Activated CD4-positive, alpha-beta T cell treated with anti-CD3 and anti-CD28 coated beads for 4 hours (primary cell): ENCODE results near the gene NOS3.
A peak's percentile ranks its signal among the peaks of the same experiment; 100 is the strongest.
"Not testable (repeated sequence)": the region's sequence is repeated elsewhere in the genome, so short reads cannot be mapped to it uniquely, and the experiment has no call there.

Experiments
- DNase-seq, 2 donors: peaks; one replicate each; pipeline ENCODE4 v3.0.0-alpha.2; 2020

Gene NOS3

DNA sequence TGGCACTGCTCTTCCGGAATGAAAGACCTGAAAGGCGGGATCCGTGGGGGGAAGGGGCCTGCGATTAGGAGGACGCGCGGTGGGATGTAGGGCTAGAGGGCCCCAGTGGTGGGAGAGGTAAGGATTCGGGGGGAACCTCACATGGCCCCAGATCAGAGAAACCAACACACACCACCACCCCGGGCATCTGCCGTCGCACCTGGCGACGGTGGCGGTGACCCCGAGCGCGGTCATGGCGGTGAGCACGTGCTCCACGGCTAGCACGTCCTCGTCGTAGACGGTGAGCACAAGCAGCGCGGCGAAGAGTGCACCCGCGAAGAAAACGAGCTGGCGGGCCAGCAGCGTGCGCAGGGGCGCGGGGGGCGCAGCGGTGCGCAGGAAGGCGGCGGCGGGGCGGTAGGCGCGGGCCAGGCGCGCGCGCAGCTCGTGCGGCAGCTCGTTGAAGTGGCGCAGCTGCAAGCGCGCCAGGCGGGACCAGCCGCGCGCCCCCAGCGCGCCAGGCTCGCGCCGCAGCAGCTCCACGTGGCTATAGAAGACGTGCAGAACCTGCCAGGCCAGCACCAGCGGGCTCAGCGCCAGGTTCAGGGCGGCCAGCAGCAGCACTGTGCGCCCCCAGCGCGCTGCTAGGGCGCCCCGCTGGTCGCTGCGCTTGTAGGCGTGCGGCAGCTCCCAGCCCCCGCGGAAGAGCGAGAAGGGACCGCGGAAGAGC is 27.8 kb downstream of the NOS3 start:
- DNase-seq: no peak

DNA sequence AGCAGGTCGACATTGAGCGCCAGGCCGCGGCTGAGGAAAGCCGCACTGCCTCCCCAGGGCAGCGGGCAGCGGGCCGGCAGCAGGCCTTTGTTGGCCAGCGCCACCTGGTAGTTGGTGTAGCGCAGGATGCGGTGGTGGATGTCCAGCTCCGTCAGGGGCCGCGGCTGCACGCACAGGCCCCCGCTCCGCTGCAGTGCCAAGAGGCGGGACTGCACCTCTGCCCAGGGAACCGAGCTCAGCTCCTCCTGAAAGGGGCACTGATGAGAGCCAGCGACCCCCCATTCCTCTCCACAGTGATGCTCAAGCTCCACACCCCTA is 28.3 kb downstream of the NOS3 start:
- DNase-seq: no peak

DNA sequence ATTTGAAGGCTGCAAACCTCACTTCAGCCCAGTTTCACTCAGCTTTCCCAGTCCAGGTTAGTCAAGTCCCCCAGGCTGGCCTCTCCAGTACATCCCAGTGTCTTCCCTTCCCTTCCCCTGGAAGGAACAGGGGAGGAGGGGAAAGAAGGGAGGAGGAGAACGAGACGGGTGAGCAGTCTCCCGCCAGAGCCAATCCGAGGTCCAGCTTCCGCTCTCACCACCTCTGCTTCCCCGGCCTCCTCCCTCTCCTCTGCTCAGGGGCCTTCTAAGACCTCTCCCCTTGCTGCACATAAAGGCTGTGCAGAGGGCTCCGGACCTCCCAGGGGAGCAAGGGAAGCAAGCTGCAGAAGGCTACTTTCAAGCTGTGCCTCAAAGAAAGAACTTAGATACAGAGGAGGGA is 29.4 kb downstream of the NOS3 start:
- no peak for DNase-seq

DNA sequence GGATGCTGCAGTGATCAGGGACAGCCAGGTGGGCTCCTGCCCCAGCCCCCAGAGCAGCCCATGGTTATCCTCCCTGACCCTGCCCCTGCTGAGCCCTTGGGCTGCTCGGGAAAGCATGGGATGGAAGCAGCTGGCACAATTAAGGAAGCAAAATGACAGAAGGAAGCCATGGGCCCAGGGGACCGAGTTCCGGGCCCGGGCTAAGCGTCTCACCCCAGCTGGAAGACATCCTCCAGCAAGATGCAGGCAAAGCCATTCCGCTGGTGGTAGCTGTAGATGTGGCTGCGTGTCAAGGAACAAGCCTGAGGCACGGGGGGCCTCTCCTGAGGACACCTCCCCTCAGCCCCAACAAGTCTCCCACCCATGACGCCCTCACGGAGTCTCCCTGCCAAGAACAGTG is 32.4 kb downstream of the NOS3 start:
- DNase-seq: no peak

DNA sequence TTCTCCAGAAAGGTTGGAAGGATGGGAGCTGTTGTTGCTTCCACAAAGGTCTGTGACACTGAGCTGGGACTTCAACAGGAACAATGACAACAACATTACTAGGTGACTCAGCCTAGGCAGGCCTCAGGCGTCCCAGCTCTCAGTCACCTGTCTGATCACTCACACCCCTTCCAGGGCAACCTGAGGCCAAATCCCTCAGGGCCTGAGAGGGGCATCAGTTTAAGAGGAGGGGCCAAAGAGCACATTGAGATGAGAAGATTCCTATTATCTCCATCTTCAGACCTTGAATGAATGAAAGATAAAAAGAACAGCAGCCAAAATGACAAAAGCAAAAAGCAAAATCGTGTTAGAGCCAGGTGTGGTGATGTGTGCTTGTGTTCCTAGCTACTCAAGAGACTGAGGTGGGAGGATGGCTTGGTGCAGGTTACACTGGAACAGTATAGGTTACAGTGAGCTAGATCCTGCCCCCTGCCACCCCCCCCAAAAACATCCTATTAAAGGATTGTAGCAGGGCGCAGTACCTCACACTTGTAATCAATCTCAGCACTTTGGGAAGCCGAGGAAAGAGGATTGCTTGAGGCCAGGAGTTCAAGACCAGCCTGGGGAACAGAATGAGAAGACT is 33.7 kb downstream of the NOS3 start, which contains the start of gene ATG9B:
TSS of gene ATG9B (minus strand) at position 60 of the 622 bp plus-strand sequence. CDS start 71 bp downstream, outside the sequence.
- no peak for DNase-seq

DNA sequence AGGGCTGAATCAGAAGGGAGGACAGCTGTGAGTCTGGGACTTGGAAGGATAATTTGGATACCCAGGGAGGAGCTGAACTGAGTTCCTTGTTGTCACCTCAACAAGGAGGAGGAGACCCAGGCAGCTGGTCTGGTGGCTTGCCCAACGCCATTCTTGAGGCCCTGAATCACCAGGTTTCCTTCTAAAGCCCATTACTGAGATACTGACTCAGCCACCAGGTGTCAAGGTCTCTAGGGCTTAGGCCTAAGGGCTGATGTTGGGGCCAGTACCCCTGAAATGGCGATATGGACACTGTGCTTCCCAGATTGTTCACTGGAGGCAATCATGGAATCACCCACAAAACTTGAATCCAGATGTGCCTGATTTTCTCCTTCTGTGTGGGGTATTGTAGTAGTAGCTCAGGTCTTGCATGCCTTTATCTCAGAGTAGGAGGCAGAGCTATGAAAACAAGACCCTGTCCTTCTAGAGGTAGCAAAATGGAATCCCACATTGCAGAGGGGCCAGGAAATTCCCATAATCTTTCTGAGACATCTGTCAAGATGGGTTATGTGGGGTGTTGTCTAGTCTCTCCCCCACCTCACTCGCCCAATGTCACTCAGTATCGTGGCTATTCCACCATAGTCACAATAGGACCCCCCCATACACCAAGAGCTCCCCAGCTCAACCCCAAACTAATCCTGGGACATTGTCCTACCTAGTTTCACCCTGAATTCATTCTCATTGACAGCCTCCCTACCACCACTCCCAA is 35.3 kb downstream of the NOS3 start:
- DNase-seq: no peak

DNA sequence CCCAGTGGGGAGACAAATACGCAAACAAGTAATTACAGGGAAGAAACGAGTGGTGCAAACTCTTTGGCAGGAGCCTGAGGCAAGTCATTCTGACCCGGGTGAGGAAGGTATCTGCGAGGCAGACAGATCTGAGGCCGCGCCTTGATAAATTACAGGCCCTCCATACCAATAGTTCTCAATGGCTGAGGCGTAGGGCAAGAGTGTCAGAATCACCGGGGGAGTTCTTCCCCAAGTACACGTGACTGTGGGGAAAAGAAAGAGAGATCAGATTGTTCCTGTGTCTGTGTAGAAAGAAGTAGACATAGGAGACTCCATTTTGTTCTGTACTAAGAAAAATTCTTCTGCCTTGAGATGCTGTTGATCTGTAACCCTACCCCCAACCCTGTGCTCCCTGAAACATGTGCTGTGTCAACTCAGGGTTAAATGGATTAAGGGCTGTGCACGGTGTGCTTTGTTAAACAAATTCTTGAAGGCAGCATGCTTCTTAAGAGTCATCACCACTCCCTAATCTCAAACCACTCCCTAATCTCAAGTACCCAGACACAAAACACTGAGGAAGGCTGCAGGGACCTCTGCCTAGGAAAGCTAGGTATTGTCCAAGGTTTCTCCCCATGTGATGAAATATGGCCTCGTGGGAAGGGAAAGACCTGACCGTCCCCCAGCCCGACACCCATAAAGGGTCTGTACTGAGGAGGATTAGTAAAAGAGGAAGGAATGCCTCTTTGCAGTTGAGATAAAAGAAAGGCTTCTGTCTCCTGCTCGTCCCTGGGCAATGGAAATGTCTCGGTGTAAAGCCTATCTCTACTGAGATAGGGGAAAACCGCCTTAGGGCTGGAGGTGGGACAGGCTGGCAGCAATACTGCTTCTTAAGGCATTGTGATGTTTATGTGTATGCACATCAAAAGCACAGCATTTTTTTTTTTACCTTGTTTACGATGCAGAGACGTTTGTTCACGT is 36.2 kb downstream of the NOS3 start:
- not testable (repeated sequence) for DNase-seq

DNA sequence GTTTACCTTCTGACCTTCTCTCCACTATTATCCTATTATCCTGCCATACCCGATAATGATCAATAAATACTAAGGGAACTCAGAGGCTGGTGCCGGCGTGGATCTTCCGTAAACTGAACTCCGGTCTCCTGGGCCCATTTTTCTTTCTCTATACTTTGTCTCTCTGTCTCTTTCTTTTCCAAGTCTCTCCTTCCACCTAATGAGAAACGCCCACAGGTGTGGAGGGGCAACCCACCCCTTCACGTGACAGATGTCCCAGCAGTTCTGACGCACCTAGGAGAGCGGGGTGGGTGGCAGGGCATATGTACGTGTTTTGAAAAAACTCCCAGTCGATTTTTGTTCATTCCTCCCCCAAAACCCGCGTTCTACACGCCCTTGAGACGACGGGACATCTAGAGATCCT is 36.9 kb downstream of the NOS3 start:
- DNase-seq: not testable (repeated sequence)

DNA sequence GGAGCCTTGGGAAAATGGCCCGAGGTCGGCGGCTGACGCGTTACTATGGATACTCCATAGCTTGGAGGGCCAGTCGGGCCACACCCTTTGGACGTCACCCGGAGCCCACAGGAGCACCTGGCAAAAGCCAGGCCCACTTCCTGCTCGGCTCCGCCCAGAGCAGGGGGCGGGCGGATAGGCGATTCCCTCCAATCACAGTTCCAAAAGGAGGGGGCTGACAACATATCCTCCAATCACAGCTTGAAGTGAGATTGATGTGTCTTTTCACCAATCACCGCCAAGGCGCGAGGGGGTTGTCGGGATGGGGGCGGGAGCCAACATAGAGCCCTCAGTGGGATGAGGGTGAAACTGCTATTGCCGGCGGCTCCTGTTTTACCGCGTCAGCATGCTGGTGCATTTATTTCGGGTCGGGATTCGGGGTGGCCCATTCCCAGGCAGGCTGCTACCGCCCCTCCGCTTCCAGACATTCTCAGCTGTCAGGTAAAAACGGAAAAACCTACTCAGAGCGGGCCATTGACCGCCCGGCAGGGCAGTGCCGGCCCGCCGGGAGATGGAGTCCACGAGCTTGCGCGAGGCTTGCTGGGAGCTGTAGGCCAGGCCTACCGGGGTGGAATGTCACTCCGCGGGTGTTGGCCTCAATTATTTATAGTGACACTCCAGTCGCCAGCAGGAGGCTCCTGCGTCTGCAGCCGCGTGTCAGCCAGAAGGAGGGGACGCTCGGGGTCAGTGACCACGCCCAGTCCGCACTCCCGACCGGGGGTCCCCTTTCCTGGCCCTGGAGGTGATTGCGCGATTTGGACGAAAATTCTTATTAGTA is 37.5 kb downstream of the NOS3 start, which contains the start of gene ABCB8:
TSS of gene ABCB8 (plus strand) at position 320 of the 817 bp plus-strand sequence. CDS start at position 386, 66 bp downstream.
- DNase-seq: peak; percentile 96 to 99

DNA sequence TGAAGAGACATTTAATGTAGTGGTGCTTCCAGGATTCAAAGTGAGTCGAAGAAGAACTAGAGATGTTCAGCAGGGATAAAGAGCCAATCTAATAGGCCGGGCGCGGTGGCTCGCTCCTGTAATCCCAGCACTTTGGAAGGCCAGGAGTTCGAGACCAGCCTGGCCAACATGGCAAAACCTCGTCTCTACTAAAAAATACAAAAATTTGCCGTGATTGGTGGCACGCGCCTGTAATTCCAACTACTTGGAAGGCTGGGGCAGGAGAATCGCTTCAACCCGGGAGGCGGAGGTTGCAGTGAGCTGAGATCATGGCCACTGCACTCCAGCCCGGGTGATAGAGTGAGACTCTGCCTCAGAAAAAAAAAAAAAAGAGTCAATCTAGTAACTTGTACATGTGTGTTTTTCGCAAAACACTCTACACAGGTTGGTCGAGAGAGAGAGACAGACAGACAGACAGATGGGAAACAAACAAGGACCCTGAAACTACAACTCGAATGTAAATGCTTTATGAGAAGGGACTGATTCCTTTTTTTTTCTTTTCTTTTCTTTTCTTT is 38.2 kb downstream of the NOS3 start:
- no peak for DNase-seq

DNA sequence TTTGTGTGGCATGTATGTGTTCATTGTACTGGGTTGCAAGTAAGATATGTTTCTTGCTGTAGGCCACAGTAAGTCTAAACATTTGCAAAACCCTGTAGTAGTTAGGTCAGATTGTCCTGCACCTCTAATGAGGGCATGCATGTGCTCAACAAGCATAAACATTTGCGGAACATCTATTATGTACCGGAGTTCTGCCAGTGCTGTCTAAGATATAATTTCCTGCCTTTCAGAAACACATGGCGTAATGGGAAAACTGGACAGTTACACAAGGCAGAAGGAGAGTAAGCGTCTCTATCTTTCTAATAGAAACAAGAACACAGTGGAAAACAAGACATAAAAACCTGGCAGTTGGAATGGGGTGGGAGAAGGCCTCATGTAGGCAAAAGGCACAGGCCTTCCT is 40.2 kb downstream of the NOS3 start:
- DNase-seq: no peak

DNA sequence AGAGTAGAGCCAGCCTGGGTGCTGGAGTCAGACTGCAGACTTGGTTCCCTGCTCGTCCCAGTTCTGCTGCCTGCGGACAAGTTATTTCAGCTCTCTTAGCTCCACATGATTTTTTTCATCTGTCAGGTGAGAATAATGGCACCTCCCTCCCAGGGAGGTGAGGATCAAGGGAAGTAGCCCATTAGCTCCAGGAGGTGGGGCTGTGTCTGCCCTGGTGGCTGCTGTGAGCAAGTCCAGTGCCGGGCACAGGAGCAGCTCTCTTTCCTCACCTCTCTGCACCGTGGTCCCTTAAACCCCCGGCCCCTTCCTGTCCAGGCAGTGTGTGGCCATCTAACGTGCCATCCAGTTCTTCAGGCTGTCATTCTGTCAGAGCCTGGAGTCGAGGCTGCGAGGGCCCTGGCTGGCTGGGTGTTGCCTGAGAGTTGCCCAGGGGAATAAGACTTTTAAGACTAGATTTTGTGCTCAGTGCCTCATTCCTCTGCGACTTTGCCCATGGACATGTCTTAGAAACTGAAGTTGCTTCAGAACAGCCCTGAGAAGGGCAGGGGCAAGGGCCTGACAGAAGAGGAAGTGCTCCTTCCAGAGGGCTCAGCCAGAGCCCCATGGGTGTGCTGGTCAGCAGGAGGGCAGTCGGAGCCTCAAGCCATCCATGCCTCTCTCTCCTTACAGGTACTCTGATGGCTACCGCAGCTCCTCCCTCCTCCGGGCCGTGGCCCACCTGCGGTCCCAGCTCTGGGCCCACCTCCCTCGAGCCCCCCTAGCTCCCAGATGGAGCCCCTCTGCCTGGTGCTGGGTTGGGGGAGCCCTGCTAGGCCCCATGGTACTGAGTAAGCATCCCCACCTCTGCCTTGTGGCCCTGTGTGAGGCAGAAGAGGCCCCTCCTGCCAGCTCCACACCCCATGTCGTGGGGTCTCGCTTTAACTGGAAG is 42.4 kb downstream of the NOS3 start:
- DNase-seq: no peak

DNA sequence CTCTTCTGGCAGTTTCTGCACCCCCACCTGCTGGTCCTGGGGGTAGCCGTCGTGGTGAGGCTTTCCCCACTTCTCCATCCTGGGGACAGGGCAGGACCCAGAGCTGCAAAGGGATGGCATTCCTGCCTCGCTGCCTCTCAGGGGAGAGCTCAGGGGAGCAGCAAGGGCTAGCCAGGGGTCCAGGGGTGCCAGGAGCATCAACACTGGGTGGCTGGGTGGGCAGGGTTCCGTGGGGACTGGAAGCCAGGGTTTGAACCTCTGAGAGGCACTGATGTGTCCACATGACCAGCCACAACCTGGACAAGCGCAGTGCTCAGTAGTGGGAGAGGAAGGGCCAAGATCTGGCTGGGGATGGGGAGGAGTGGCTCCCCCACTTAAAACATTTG is 43.0 kb downstream of the NOS3 start:
- DNase-seq: no peak

DNA sequence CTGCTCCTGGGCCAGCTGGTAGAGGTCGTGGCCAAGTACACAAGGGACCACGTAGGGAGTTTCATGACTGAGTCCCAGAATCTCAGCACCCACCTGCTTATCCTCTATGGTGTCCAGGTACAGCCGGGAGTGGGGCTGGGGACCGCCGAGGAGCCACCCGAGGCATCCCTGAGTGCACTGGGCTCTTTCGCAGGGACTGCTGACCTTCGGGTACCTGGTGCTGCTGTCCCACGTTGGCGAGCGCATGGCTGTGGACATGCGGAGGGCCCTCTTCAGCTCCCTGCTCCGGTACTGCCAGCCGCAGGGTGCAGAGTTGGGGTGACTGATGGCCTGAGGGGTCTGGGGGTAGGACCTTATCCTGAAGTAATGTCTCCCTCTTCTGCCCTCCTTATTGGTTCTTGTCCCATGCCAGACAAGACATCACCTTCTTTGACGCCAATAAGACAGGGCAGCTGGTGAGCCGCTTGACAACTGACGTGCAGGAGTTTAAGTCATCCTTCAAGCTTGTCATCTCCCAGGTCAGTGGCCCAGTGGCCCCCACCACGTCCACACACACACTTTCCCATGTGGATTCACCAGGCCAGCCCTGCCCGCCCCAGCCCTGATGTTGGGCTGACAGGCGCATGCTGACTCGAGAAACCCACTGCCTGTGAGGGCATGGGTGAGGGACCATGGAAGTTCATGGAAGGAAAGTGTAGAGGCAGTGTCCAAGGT is 43.7 kb downstream of the NOS3 start:
- no peak for DNase-seq

DNA sequence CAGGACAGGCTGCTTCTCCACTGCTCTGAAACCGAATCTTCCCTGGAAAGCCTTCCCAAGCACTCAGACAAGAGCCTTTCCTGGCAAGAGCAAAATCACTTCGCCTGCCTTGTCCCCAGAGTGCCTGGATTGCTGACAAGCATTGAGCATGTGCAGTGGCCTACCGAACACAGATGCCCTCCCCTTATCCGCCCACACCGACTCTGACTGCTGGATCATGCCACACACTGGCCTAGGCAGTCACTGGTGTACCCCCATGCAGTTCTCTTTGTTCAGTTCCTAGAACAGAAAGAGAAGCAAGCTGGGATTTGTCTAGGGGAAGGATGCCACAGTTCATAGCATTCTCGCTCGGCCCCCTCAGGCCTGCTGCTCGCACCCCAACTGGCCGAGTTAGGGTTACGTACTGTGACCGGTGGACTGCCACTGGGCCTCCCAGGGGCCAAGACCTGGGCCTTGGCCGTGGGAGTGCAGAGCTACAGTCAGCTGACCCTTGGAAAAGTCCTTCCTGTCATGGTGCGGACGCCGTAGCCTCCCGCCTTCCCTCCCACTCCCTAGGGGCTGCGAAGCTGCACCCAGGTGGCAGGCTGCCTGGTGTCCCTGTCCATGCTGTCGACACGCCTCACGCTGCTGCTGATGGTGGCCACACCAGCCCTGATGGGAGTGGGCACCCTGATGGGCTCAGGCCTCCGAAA is 44.4 kb downstream of the NOS3 start:
- no peak for DNase-seq

DNA sequence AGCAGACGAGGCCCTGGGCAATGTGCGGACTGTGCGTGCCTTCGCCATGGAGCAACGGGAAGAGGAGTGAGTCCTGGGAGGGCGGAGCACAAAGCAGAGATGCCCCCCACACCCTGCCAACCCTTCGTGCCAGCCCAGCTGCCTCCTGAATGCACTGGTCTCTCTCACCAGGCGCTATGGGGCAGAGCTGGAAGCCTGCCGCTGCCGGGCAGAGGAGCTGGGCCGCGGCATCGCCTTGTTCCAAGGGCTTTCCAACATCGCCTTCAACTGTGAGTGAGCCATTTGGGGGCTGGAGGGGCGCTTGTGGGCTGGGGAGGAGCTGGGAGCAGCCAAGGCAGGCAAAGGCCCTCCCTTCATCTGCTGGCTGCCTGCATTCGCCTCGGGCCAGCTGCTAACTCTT is 45.1 kb downstream of the NOS3 start:
- no peak for DNase-seq

DNA sequence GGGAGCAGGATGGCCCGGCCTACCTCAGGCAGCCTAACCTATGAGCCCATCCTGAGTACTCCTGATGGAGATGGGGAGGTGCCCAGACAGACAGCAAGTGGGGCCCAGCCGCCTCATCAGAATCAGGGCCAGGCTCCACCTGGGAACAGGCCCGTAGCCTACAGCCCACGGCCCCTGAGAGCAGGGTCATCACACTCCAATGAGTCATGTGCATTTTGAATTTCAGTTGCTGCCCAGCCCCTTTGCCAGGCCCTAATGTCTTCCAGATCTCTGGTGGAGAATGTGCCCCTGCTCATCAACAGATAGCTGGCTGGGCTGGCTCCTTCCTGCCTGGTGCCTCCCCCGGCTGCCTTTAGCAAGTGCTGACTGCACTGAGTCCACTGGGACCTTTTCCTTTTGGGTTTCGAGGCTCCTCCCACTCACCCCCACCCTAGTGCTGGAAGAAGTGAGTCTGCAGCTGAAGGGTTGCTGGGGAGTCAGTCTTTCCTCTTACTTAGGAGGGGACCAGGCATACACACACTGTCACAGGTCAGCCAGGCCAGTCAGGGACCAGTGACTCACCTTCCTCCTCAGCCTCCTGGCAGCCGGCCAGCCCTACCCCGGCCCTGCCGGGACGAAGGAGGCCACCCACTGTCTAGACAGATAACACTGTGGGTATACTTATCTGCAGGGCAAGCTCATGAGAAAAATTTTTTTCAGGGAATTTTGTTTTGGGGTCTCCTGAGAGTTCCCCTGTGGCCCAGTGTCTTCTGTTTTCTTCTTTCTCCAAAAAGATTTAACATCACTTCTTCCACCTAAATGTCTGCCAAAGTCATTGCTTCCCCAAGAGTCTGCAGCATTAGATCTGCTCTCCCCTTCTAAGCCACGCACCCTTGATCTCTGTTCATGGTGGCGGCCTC is 48.4 kb downstream of the NOS3 start:
- peak; percentile 67 to 78 for DNase-seq
